Uterus (tissue), 2 donors: ENCODE data around the gene HIP1.
"Not testable (repeated sequence)": the region's sequence is repeated elsewhere in the genome, so short reads cannot be mapped to it uniquely, and the experiment has no call there.

Source experiments
- CTCF ChIP-seq, 4 experiments: fragments of 200-600 bp in 2 of 4; fragments of 450-650 bp in 2 of 4; sonication (generic) in 2 of 4; IDR thresholded peaks; one replicate each; pipeline ENCODE4 v1.5.1; 2016 to 2019; ENCODE audit warnings: antibody characterized with exemption in 4 of 4, mild to moderate bottlenecking in 2 of 4, moderate library complexity in 1 of 4
- POLR2A ChIP-seq, 2 donors: fragments of 450-650 bp; IDR thresholded peaks; one replicate each; pipeline ENCODE4 v1.6.1; 2016; ENCODE audit warnings: antibody characterized with exemption in 2 of 2, mild to moderate bottlenecking in 1 of 2, moderate library complexity in 1 of 2

DNA sequence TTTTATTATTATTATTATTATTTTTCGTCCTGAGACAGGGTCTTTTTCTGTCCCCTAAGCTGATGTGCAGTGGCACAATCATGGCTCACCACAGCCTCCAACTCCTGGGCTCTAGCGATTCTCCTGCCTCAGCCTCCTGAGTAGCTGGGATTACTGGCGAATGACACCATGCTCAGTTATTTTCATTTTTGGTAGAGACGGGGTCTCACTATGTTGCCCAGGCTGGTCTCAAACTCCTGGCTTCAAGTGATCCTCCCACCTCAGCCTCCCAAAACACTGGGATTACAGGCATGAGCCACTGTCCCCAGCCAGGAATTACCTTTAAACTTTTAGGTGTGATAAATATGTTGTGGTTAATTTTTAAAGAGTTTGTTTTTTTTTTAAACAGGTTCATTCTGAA is 138.0 kb downstream of the HIP1 start:
- not testable (repeated sequence) for TF ChIP-seq CTCF, POLR2A (IDR thresholded peaks at IDR 0.05)
